Stimulated activated CD8-positive, alpha-beta memory T cell treated with anti-CD3 and anti-CD28 coated beads, Interleukin-4, amount 100 ng/mL, for 24 hours (primary cell): ENCODE data around the gene BMPR1B.

Experiments used
- DNase-seq: peaks from one replicate; pipeline ENCODE4 v3.0.0-alpha.2; 2020; ENCODE audit warnings: low read depth

BMPR1B gene

DNA sequence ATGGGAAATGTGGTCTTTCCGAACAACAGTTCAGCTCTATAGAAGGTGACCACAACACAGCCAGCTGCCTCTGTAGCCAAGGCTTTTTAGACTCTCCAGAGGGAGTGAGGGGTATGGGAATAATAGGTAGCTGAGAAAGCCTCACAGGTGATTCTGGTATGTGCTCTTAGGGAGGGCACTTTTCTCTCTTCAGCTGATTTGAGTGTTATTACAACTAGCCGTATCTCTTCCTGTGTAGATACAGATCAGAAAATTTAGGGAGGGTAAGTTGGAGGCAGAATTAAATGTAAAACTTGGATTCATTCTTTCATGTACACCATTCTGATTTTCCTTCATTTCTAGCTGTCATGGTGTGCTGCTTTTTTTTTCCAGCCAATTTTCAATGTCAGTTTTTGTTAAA is 154.9 kb downstream of the BMPR1B start:
- no peak for DNase-seq

DNA sequence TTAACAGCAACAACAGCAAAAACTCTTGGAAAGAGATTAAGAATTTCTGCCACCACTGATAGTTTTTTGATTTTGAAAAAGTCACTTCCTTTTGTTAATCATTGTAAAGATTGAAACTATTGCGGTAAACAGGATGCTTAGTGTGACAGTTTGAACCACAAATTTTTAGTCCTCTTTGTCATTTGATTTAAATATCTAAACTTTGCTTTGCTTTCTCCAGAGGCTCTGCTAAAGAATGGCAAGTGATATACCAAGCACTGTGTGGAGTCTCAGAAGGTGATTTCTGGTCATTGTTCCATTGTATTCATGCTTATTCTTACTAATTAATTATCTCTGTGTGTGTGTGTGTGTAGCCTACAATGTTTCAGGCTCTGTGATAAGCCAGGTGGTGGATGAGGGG is 155.6 kb downstream of the BMPR1B start:
- DNase-seq, result no peak

- no peak for DNase-seq
Observed at GRCh38 chr4:94917146-94917545, 159.4 kb downstream of the BMPR1B start.

GRCh38 chr4:94918543-94918942 is 160.8 kb downstream of the BMPR1B start:
- no peak for DNase-seq

DNA sequence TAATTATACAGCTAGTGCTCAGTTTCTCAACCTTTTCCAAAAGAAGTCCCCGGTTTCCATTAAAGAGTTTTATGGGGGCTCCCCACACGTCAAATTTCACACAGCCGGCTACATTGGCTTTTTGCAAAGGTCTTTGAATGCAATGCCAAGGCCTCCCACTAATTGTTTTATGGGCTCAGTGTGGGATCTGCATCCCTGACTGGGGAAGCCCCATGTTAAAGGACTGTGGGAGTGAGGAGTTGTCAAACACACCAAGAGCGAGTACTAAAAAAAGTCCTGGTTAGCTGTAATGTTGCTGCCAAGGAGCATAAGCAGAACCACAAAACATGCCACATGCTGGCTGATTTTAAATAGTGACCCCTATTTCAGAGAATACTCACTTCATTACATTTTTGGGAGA is 162.6 kb downstream of the BMPR1B start:
- no peak for DNase-seq

GRCh38 chr4:94924566-94924965 is 166.8 kb downstream of the BMPR1B start:
- DNase-seq, result no peak

DNA sequence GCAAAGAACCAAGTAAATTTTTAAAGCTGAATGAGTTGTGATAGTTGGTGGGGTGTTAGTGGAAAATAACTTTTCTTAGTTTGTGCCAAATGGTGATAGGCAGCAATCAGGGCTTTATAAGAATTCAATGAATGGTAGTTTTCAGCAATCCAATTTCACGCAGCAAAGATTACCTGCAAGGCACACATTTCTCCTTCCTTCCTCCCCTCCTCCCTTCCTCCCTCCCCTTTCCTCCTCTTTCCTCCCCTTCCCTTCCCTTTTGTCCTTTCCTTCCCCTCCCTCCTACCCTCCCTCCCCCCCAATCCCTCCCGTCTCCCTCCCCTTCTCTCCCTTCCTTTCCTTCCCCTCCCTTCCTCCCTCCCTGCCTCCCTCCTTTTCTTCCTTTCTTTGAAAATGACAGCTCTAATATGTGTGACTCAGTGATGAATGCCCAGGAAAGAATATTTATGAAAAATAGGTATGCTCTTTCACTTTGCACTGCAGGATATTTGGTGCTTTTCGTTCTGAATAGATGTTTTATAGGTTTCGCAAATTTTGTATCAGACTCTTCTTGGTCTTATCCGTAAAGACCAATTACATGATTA is 168.1 kb downstream of the BMPR1B start:
- DNase-seq, result no peak

DNA sequence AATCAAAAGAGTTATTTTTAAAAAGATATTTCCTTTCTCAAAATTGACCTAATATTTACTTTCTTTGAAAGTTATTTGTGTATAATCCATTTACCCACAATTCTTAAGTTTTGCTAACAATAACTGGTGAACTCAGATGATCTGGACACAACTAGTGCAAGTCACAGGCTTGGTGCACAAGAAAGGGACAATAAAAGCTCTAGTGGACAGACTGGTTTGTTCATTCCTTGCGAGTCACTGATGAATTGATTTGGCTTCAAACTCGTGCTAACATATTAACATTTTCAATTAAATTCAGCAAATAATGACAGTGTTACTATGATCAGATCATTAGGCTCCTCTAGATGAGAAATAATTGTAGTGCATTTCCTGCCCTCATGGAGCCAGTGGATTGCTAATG is 169.2 kb downstream of the BMPR1B start:
- no peak for DNase-seq

- no peak for DNase-seq
Observed at GRCh38 chr4:94927696-94928095, 169.9 kb downstream of the BMPR1B start.

GRCh38 chr4:94929696-94930095 is 171.9 kb downstream of the BMPR1B start:
- no peak for DNase-seq

GRCh38 chr4:94931626-94932025 is 173.9 kb downstream of the BMPR1B start:
- no peak for DNase-seq

- no peak for DNase-seq
Observed at GRCh38 chr4:94932366-94932765, 174.6 kb downstream of the BMPR1B start.

GRCh38 chr4:94933799-94934198 is 176.0 kb downstream of the BMPR1B start:
- DNase-seq, result no peak

- no peak for DNase-seq
Observed at GRCh38 chr4:94934201-94934600, 176.4 kb downstream of the BMPR1B start.

GRCh38 chr4:94934864-94935263 is 177.1 kb downstream of the BMPR1B start:
- no peak for DNase-seq

DNA sequence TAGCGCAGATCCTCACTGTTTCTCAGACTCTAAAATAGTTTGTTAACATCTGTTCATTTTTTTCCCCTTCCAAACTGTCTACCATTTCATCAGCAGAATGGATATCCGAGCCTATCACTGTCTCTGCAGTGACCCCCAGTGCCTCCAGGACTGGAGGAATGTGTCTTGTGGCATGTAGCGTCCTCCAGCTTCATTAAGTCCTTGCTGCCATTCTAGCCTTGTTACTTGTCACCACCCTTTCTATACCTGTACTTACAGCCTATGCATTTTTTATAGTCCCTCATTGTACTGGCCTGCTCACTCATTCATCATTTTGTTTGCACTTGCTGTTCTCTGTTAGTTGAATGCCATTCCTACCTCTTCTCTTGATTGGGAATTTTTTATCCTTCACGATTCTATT is 179.1 kb downstream of the BMPR1B start:
- no peak for DNase-seq

- DNase-seq, result no peak
Observed at GRCh38 chr4:94939791-94940519, 182.2 kb downstream of the BMPR1B start.

DNA sequence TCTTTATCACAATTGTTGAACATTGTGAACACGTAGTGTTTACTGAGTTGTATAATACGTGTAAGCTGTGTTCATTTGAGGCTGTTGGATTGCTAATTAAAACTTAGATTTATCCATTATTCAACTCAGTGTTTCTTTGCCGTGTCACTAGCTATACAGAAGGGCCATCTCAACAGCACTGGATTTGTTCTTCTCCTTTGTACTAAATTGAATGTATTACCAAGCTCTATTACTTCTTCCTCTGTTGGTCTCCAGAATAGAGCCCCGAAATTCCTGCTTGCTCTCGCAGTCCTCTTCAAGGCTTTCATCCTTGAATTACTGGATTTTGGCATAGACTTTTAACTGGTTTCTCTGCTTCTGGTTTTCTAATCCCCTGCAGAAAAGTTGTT is 182.8 kb downstream of the BMPR1B start:
- DNase-seq, result no peak

DNA sequence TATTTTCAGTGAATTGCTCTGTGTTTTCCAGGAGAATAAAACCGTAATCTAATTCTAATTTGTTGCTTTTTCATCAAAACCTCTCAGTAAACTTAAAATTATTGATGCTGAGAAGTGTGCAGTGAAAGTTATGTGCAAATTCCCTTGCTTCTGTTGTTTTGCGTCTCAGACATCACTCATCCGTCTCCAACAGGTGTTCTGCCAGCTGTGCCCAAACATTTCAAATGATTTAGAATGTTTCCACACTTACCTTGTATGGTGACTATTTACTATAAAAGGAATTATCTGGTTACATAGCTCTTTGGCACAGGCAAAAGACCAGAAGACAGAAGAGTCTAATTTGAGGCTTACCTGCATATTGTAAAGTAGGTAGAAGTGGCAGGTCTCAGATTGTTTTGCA is 184.0 kb downstream of the BMPR1B start:
- DNase-seq, result no peak

- no peak for DNase-seq
Observed at GRCh38 chr4:94944726-94945125, 187.0 kb downstream of the BMPR1B start.

DNA sequence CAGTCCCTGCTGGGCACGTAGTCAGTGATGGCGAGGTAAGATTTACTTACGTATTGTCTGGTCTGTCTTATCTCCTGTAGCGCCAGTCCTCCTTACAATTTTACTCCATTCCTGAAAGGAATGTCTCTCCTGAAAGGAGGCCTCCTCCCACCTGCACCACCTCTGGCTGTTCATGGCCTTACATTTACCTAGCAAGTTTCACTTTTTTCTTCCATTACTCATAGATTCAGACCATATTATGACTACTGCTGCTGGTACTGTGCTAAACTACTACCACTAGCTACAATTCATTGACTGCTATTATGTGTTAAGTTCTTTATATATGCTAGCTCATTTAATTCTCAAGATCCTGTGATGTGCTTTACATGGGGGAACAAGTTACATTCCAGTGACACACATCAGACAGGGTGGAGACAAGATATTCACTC is 189.9 kb downstream of the BMPR1B start:
- DNase-seq, result no peak

DNA sequence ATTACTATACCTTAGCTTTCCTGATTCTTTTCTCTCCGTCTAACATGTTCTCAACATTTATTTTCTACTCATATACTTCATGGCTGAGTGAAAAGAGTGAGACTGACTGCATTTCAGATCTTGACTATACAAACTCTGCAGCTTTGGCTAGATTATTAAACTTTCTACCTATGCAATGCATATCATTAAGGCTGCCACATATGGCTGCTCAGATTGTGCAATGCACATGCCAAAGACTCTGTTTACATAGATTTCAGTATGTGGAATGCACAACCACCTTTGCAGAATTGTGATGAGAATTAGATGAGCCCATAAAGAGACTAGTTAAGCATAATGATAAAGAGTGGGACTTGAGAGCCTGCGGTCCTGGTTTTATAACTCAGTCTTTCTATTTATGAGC is 196.5 kb downstream of the BMPR1B start:
- DNase-seq, result no peak

- DNase-seq, result no peak
Observed at GRCh38 chr4:94957030-94957429, 199.3 kb downstream of the BMPR1B start.

- DNase-seq, result no peak
Observed at GRCh38 chr4:94959307-94959706, 201.6 kb downstream of the BMPR1B start.
